Stimulated activated CD8-positive, alpha-beta memory T cell treated with anti-CD3 and anti-CD28 coated beads, Interleukin-12 subunit alpha, Interleukin-12 subunit beta, amount 100 ng/mL, for 4 hours (primary cell): ENCODE data around the gene TIMP2.
"Not testable (repeated sequence)": the region's sequence is repeated elsewhere in the genome, so short reads cannot be mapped to it uniquely, and the experiment has no call there.

Experiments used
- DNase-seq: peaks from one replicate; pipeline ENCODE4 v3.0.0-alpha.2; 2020; ENCODE audit warnings: low read depth

The TIMP2 gene

GRCh38 chr17:78888941-78889518 lies 36.2 kb downstream of the TIMP2 start:
- no peak for DNase-seq

GRCh38 chr17:78886954-78887353 lies 38.2 kb downstream of the TIMP2 start:
- no peak for DNase-seq

- DNase-seq, result no peak
Measured at GRCh38 chr17:78885956-78886355, 39.2 kb downstream of the TIMP2 start.

GRCh38 chr17:78884876-78885667 lies 40.1 kb downstream of the TIMP2 start:
- DNase-seq, result no peak

GRCh38 chr17:78884148-78884825 lies 40.9 kb downstream of the TIMP2 start:
- no peak for DNase-seq

GRCh38 chr17:78883533-78884131 lies 41.6 kb downstream of the TIMP2 start:
- DNase-seq, result no peak

GRCh38 chr17:78883089-78883532 lies 42.1 kb downstream of the TIMP2 start:
- DNase-seq, result no peak

GRCh38 chr17:78882540-78883088 lies 42.6 kb downstream of the TIMP2 start:
- no peak for DNase-seq

GRCh38 chr17:78879635-78880186 lies 45.5 kb downstream of the TIMP2 start:
- no peak for DNase-seq

- DNase-seq, result no peak
Measured at GRCh38 chr17:78878871-78879527, 46.2 kb downstream of the TIMP2 start.

GRCh38 chr17:78878261-78878660 lies 46.9 kb downstream of the TIMP2 start:
- DNase-seq, result no peak

- DNase-seq, result not testable (repeated sequence)
Measured at GRCh38 chr17:78876954-78877517, 48.2 kb downstream of the TIMP2 start.

GRCh38 chr17:78876094-78876597 lies 49.0 kb downstream of the TIMP2 start:
- DNase-seq, result no peak

- no peak for DNase-seq
Measured at GRCh38 chr17:78875363-78876093, 49.7 kb downstream of the TIMP2 start.

- DNase-seq, result no peak
Measured at GRCh38 chr17:78873519-78874340, 51.5 kb downstream of the TIMP2 start.

GRCh38 chr17:78872486-78872885 lies 52.7 kb downstream of the TIMP2 start:
- DNase-seq, result no peak

GRCh38 chr17:78870621-78871020 lies 54.6 kb downstream of the TIMP2 start:
- no peak for DNase-seq

GRCh38 chr17:78868391-78868790 lies 56.8 kb downstream of the TIMP2 start:
- DNase-seq, result no peak

GRCh38 chr17:78867046-78867445 lies 58.1 kb downstream of the TIMP2 start:
- not testable (repeated sequence) for DNase-seq
